GM12874 (cell line): ENCODE results near the gene PCYT2.

Experiments used
- TF ChIP-seq, protein P1 (sequence below): IDR thresholded peaks from 2 replicates; pipeline ENCODE4 v1.5.1; 2011; ENCODE audit warnings: low read depth, mild to moderate bottlenecking, control low read depth, low read length, moderate library complexity; ENCODE audit not compliant: insufficient read depth

PCYT2 gene

DNA sequence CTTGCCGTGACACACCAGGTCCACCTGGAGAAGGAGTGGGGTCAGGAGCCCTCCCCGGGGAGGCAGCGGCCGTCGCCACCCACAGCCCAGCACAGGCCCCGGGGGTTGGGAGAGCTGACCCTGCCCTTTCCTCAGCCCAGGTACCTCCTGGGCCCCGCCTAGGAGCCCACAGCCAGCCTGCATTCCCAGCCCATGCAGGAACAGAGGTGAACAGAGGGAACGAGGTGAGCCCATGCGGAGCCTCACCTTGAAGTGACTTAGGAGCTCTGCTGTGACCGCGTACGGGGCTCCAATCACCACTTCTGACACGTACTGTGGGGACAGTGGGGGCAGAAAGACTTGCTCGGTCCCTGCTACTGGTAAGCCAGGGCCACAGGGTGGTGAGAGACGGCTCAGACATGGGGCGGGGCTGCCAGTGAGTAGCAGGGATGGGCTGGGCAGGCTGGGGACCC is 5.7 kb downstream of the PCYT2 start:
- TF ChIP-seq, protein P1, sequence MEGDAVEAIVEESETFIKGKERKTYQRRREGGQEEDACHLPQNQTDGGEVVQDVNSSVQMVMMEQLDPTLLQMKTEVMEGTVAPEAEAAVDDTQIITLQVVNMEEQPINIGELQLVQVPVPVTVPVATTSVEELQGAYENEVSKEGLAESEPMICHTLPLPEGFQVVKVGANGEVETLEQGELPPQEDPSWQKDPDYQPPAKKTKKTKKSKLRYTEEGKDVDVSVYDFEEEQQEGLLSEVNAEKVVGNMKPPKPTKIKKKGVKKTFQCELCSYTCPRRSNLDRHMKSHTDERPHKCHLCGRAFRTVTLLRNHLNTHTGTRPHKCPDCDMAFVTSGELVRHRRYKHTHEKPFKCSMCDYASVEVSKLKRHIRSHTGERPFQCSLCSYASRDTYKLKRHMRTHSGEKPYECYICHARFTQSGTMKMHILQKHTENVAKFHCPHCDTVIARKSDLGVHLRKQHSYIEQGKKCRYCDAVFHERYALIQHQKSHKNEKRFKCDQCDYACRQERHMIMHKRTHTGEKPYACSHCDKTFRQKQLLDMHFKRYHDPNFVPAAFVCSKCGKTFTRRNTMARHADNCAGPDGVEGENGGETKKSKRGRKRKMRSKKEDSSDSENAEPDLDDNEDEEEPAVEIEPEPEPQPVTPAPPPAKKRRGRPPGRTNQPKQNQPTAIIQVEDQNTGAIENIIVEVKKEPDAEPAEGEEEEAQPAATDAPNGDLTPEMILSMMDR, result no peak

DNA sequence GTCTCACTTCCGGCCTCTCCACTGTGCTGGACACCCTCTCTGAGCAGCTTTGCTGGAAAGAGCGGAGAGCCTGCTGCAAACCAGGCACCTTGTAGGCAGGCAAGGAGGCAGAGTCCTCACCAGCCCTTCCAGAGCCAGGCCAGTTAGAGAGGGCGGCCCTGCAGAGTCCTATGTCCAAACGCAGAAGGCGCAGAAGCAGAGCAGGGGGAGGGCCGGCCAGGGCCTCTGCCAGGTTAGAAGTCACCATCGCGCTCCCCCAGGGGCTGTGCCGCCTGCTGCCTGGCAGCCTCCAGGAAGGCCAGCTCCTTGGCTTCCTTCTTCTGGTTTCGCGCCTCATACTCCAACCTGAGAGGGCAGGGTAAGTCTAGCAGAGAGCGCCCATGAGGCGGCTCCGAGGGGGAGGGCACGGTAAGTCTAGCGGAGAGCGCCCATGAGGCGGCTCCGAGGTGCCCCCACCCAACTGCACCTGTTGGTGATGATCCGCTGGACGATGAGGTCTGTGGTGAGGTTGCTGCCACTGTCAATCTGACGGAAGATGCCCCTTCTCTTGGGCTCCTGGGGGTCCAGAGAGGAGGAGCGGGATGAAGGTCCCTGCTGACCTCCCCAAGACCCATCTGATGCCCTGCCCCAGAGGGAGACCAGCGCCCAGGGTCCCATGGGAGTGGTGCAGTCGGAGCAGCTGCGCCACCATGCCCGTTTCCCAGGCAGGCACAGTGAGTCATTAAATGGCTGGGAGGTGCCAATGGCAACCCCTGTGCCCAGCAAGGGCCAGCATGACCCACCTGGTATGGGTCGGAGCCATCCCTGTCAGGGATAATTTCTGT is 6.4 kb downstream of the PCYT2 start:
- TF ChIP-seq, protein P1, result no peak

DNA sequence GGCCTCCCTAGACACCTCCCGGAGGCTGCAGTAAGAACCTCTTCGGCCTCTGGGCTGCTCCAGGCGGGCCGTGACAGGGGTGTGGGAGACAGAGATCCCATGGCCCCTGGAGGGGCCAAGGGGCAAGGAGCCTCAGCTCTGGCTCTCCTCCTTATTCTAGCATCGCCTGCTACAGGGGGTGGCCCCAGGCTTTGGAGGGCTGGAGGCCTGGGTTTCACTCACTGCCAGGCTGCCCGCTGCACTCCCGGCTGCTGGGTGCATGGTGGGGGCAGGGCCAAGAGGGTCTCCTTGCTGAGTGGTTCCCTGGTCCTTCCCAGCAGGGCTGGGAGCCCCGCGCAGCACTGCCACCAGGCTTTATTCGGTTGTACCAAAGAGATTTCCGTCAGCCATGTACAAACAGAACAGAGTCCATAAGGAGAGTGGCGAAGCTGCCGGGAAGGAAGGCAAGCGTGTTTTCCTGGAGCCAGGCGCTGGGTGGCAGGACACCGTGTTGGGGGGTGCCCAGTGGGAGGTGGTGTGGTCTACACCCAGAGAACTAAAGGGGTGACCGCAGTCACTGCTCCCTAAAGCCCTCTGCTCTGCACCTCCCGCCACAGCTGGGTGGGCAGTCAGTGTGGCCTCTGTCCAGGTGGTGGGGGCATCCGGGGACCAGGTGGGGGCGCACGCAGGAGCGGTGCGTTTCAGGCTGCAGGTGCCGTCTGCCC is 7.2 kb downstream of the PCYT2 start:
- TF ChIP-seq, protein P1, result no peak

DNA sequence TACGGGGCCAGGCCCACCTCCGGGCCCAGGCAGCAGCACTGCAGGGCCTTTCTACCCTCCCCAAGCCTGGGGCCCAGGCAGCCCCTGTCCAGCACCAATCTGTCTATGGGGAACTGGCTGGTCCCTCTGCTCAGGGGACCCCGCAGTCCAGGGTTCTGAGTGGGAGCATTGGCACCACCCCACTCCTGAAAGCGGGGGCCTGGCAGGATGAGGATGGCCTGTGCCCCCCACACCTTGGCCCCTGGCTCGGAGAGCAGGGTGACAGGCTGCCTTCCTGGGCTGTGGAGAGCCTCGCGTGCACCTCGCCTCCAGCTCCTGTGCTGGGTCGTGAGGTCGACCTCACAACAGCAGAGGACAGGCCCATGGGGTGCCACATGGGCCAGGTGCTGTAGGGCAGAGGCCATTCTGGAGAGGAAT is 7.8 kb downstream of the PCYT2 start:
- TF ChIP-seq, protein P1, result no peak

DNA sequence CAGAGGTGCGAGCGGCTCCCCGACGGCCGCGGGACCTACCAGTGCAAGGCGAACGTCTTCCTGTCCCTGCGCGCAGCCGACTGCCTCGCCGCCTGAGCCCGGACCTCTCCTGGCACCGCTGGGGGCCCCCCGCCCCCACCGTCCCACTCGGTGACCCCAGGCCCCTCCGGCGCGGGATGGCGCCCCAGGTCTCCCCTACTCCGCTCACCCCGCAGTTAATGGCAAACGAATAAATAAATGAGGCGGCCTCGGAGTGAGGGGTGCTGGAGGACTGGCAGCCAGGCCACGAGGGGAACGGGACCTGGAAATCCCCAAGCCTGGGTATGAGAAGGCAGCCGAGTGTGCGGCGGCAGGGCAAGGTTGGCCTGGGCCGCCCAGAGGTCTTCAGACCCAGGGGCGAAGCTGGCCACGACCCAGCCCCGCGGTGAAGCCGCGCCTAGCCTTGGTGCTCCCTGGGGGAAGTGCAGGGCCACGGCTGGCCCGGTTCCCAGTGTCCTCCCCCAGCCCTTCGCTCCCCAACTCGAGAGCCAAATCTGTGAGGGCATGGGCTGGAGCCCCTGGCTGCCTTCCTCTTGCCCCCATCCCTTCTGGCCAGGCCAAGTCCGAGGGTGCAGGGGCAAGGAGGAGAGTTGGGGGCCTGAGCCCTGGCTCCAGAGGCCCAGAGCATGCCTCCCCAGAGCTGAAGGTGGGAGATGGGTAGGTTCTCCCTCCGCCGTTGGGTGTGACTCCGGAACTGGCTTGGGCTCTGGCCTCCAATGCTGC is 8.4 kb downstream of the PCYT2 start:
- TF ChIP-seq, protein P1, result no peak

DNA sequence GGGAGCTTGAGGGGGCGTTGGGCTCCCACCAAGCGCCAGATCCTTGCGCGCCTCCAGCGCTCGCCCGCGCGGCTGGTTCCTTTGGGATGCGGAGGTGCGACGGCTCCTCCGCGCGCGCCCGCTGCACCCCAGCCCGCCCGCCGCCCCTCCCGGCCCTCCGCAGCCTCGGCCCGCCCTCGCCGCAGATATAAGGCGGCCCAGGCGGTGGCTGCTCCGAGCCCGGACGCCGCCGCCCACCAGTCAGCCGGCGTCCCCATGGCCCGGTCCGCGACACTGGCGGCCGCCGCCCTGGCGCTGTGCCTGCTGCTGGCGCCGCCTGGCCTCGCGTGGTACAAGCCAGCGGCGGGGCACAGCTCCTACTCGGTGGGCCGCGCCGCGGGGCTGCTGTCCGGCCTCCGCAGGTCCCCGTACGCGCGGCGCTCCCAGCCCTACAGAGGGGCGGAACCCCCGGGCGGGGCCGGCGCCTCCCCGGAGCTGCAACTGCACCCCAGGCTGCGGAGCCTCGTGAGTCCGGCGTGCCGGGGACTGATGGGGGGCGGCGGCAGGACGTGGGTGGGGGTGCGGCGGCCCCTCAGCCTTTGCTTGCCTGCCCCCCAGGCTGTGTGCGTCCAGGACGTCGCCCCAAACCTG is 9.1 kb downstream of the PCYT2 start, which contains the start of gene NPB:
TSS of gene NPB (plus strand) at position 216 of the 630 bp plus-strand sequence. CDS start at position 256, 40 bp downstream.
- TF ChIP-seq, protein P1, result no peak
